Mucosa of descending colon (tissue), 3 donors: Measurements from ENCODE around the gene FAR1. TPM values are rescaled to one million over a fixed set of nuclear protein-coding genes. Genes with fewer than 3 reads are reported as not detected.

Experiments used
- ATAC-seq: fragments of 200-7000 bp; cut with Tn5 transposase; one replicate; pipeline ENCODE4 v1.9.1; 2020; ENCODE audit warnings: mild to moderate bottlenecking, moderate library complexity
- DNase-seq, 3 donors: peaks; one replicate each; pipeline ENCODE4 v3.0.0-alpha.2; 2020
- H3K36me3 ChIP-seq: fragments of 200-600 bp; one replicate; pipeline ENCODE4 v1.8.0; 2021; ENCODE audit warnings: low read depth, mild to moderate bottlenecking
- H3K4me1 ChIP-seq: fragments of 200-600 bp; one replicate; pipeline ENCODE4 v1.8.0; 2021; ENCODE audit warnings: low read depth, mild to moderate bottlenecking
- H3K4me3 ChIP-seq: fragments of 200-600 bp; one replicate; pipeline ENCODE4 v1.8.0; 2021; ENCODE audit warnings: mild to moderate bottlenecking
- H3K9me3 ChIP-seq: fragments of 200-600 bp; one replicate; pipeline ENCODE4 v1.8.0; 2021; ENCODE audit warnings: mild to moderate bottlenecking
- CTCF ChIP-seq: fragments of 200-600 bp; IDR thresholded peaks from one replicate; pipeline ENCODE4 v1.8.0; 2022; ENCODE audit warnings: antibody characterized with exemption, mild to moderate bottlenecking
- intact Hi-C, 2 donors: fragments of 100-400 bp; cut with DNase I in 1 of 2; cut with micrococcal nuclease in 1 of 2; formaldehyde crosslinking; loops; one replicate each; pipeline versions ENCODE4 v1.11.0 to v1.11.1; 2022; cut with DNase I, micrococcal nuclease
- total RNA-seq, 3 donors: library from RNA; stranded (reverse); fragmentation: NEBNext Ultra II Directional in 2 of 3; extraction: Animal tissue kit (Norgen Biotek cat#: 25700) in 2 of 3; gene quantifications; one replicate each; pipeline versions ENCODE4 v1.2.1 to v1.2.4, GENCODE V29; 2021 to 2023
- donor health status: DM: no; HTN: no; CAD: no; lungs with moderate emphysema.
- donor health status: DM: no; HTN: no; CAD: no.
- donor health status: DM: no; HTN: yes; CAD: no.

FAR1 gene
- total RNA-seq, 3 donors from 2014 or later = 74.3 to 103 (median 102) TPM

GRCh38 chr11:13762718-13763117 is 94.2 kb downstream of the FAR1 start:
- no peak for DNase-seq
- no peak for ATAC-seq
- TF ChIP-seq CTCF = no peak
- no peaks in the 10 kb centered on the region for H3K9me3 ChIP-seq
- no peak overlapping the region for H3K4me3 ChIP-seq
- intact Hi-C loops = no loop called here
- no peaks in the 10 kb centered on the region for H3K4me1 ChIP-seq
- no peaks in the 10 kb centered on the region for H3K36me3 ChIP-seq

- intact Hi-C loops = no loop called here
- H3K4me1 ChIP-seq = no peaks in the 10 kb centered on the region
- H3K36me3 ChIP-seq = no peaks in the 10 kb centered on the region
- no peak for TF ChIP-seq CTCF
- DNase-seq (no peak), ATAC-seq (no peak)
- H3K4me3 ChIP-seq = no peak overlapping the region
- H3K9me3 ChIP-seq = no peaks in the 10 kb centered on the region
Measured at GRCh38 chr11:13763341-13763740, 94.9 kb downstream of the FAR1 start.

DNA sequence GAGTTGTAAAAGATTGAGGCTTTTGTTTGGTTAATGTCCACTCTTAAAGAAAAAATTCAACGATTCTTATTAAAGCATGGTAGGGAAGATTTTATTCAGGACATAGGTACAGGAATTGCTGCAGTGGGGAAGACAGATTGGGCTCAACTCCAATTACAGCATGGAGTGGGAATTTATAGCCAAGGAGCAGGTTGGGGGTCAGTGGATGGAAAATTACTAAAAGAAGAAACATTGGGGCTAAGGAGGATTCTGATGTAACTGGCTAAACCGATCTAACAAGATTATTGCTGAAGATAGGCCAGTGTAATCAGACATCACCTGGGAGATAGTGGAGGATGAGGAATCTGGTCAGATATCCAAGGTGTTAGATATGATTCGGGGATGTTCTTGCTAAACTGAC is 97.4 kb downstream of the FAR1 start:
- TF ChIP-seq CTCF = no peak
- intact Hi-C loops = no loop called here
- DNase-seq (no peak), ATAC-seq (no peak)
- Histone ChIP-seq H3K9me3 (no peaks in the 10 kb centered on the region), H3K4me3 (no peak overlapping the region), H3K4me1 (no peaks in the 10 kb centered on the region), H3K36me3 (no peaks in the 10 kb centered on the region)

DNA sequence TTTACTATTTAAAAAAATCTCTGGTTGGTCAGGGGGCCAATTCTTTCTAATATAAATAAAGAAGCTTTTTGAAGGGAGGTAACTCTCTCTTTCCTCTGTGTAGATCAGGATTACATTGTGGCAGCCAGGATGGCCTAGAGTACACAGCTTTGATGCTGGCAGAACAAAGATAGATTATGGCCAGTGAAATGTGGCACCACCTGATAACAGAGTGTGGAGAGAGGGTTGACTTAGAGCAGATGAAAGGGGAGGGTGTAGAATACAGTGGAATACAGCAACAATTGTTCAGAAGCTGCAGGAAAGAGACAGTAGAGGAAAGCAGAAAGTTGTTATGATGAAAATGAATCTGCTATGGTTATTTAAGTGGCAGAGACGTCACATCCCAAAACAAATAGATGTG is 99.0 kb downstream of the FAR1 start:
- H3K9me3 ChIP-seq = no peaks in the 10 kb centered on the region
- ATAC-seq (no peak), DNase-seq (no peak)
- intact Hi-C loops = no loop called here
- H3K36me3 ChIP-seq = no peaks in the 10 kb centered on the region
- no peak overlapping the region for H3K4me3 ChIP-seq
- no peaks in the 10 kb centered on the region for H3K4me1 ChIP-seq
- TF ChIP-seq CTCF = no peak

- TF ChIP-seq CTCF = no peak
- H3K4me3 ChIP-seq = no peak overlapping the region
- H3K9me3 ChIP-seq = no peaks in the 10 kb centered on the region
- intact Hi-C loops = no loop called here
- no peaks in the 10 kb centered on the region for H3K36me3 ChIP-seq
- ATAC-seq (no peak), DNase-seq (no peak)
- no peaks in the 10 kb centered on the region for H3K4me1 ChIP-seq
Measured at GRCh38 chr11:13769188-13769587, 100.7 kb downstream of the FAR1 start.

GRCh38 chr11:13771151-13771550 is 102.7 kb downstream of the FAR1 start:
- Histone ChIP-seq H3K4me3 (no peak overlapping the region), H3K9me3 (no peaks in the 10 kb centered on the region), H3K36me3 (no peaks in the 10 kb centered on the region), H3K4me1 (no peaks in the 10 kb centered on the region)
- no peak for DNase-seq
- ATAC-seq = no peak
- TF ChIP-seq CTCF = no peak
- intact Hi-C loops = loop anchor here in 1 of 2 donors (10.0 kb wide), 1 partner anchor 184 kb away; no protein-coding TSS in a partner anchor
